Stimulated activated CD8-positive, alpha-beta memory T cell treated with anti-CD3 and anti-CD28 coated beads, Interleukin-12 subunit alpha, Interleukin-12 subunit beta, amount 100 ng/mL, for 1 hour (primary cell): ENCODE data around the gene EXOSC3.

ENCODE experiments used
- DNase-seq: peaks from one replicate; pipeline ENCODE4 v3.0.0-alpha.2; 2020; ENCODE audit warnings: low read depth

Gene EXOSC3

DNA sequence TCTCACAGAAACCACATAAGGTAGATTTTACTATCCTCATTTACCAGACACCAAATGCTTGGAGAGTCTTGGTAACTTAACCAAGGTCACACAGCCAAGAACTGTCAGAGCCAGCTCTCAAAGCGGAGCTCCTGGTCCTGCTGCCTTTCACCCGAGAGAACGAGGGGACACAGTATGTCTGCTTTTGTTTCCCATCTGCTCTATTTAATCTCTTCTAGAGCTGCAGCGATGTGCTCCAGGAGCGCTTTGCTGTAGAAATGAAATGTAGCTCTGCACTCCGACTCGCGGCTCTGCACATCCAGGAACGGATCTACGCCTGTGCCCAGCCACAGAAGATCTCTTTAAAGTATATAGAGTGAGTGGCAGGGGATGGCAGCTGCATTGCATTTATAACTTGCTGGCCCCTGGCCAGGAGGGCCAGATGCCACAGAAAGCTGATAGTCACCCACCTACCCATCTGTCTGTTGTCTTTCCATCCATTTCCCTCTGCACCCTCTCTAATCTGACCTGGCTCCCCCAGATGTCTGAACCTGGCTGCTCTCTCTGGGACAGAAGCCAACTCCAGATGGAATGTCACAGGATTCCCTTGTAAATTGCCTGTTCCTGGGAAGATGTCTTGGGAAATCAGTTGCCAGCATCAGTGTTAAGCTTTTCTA, 52.6 kb downstream of the EXOSC3 start:
- DNase-seq, result no peak

DNA sequence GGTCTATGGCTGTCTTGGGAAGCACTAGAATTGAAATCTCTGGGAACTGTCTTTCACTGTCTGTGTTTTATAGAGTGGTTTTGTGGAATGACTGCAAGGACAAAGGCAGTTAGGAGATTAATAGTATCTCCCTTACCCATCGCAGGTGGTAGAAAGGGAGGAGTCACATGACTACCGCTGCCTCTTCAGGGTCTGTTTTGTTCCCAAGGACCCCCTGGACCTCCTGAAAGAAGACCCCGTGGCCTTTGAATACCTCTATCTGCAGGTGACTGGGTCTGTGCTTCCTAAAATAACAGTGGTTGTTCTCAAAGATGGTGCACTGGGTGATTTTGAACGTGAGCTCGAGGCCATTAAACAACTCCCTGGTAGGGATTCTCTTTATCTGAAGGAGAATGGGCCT, 54.0 kb downstream of the EXOSC3 start:
- no peak for DNase-seq

DNA sequence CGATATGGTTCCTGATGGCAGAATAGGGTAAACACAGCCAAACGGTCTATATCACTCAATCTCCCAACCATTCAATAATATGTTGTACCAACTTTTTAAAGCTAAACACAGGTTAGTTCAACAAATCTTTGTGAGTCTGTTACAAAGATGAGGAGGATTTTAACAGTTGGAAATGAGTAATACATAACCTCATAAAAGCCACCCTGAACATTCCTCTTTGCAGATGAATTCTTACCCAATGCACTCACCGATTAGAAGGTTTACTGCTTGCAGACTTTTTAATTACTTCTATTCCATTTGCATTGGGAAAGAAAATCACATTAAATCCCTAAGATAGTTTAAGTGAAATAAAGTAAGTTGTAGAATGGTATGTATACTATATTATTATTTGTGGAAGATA, 54.6 kb downstream of the EXOSC3 start:
- DNase-seq, result no peak
